Lower leg skin (tissue), 4 donors: ENCODE measurements around the gene TNFSF4. TPM values are rescaled to one million over a fixed set of nuclear protein-coding genes. Genes with fewer than 3 reads are reported as not detected.
A peak's percentile ranks its signal among the peaks of the same experiment; 100 is the strongest.

ENCODE experiments used
- DNase-seq, 2 donors: peaks; one replicate each; pipeline ENCODE4 v3.0.0-alpha.2; 2019; ENCODE audit warnings: low spot score in 2 of 2
- H3K4me3 ChIP-seq: fragments of 200-600 bp; sonication (generic); 2 replicates; pipeline ENCODE4 v1.5.1; 2017; ENCODE audit warnings: mild to moderate bottlenecking, low read depth; ENCODE audit not compliant: poor library complexity, severe bottlenecking
- CTCF ChIP-seq, 3 donors: fragments of 450-650 bp; IDR thresholded peaks; one replicate each; pipeline ENCODE4 v1.5.1; 2016; ENCODE audit warnings: antibody characterized with exemption in 3 of 3, mild to moderate bottlenecking in 3 of 3, moderate library complexity in 2 of 3
- POLR2A ChIP-seq, 2 donors: fragments of 450-650 bp; IDR thresholded peaks; one replicate each; pipeline ENCODE4 v1.6.1; 2016 to 2017; ENCODE audit warnings: antibody characterized with exemption in 2 of 2, mild to moderate bottlenecking in 1 of 2, moderate library complexity in 1 of 2
- WGBS, 2 donors: methylation state at CpG; one replicate each; pipeline ENCODE4 v1.1.5; 2018; 5-methylcytosine and 5-hydroxymethylcytosine counted together
- intact Hi-C: fragments of 100-400 bp; cut with DNase I; formaldehyde crosslinking; loops from one replicate; pipeline ENCODE4 v1.15.0; 2023; ENCODE audit warnings: low total_unique reads
- total RNA-seq, 4 donors: library from RNA; depleted of rRNA; stranded (reverse); fragments of >200 nt; gene quantifications; one replicate each; pipeline ENCODE4 v1.1.0, GENCODE V29; 2016

Gene TNFSF4
- total RNA-seq, 4 donors from 2014 or later, result 0.08 to 0.89 (median 0.32) TPM

- H3K4me3 ChIP-seq, result no peak overlapping the region
- DNase-seq, result peak in 1 of 2 donors; percentile 31
- TF ChIP-seq POLR2A (IDR thresholded peaks at IDR 0.05) (no peak), CTCF (IDR thresholded peaks at IDR 0.05) (no peak)
- WGBS, 2 donors, result 46 to 52% methylated on average over 2 of the region's 2 CpGs
- intact Hi-C loops, result no loop called here
These were observed 57.2 kb downstream of the TNFSF4 start for GRCh38 chr1:173149887-173150286.

- WGBS, 2 donors, result 91 to 92% methylated on average over 2 of the region's 2 CpGs
- no peak overlapping the region for H3K4me3 ChIP-seq
- no peak for DNase-seq
- intact Hi-C loops, result no loop called here
- no peak for TF ChIP-seq CTCF (IDR thresholded peaks at IDR 0.05)
- no peak for TF ChIP-seq POLR2A (IDR thresholded peaks at IDR 0.05)
These were observed 58.2 kb downstream of the TNFSF4 start for GRCh38 chr1:173148971-173149370.

- no peak overlapping the region for H3K4me3 ChIP-seq
- no peak for DNase-seq
- intact Hi-C loops, result no loop called here
- no peak for TF ChIP-seq POLR2A (IDR thresholded peaks at IDR 0.05)
- TF ChIP-seq CTCF (IDR thresholded peaks at IDR 0.05), result no peak
- 80% methylated on average over 2 of the region's 2 CpGs for WGBS, 2 donors
These were observed 58.6 kb downstream of the TNFSF4 start for GRCh38 chr1:173148545-173148944.

- intact Hi-C loops, result no loop called here
- 57 to 78% methylated on average over 2 of the region's 2 CpGs for WGBS, 2 donors
- TF ChIP-seq POLR2A (IDR thresholded peaks at IDR 0.05) (no peak), CTCF (IDR thresholded peaks at IDR 0.05) (no peak)
These were observed 66.4 kb downstream of the TNFSF4 start for GRCh38 chr1:173140733-173141132.

GRCh38 chr1:173139706-173140105 lies 67.4 kb downstream of the TNFSF4 start:
- intact Hi-C loops, result no loop called here
- no peak overlapping the region for H3K4me3 ChIP-seq
- TF ChIP-seq POLR2A (IDR thresholded peaks at IDR 0.05) (no peak), CTCF (IDR thresholded peaks at IDR 0.05) (no peak)
- no peak for DNase-seq
- WGBS, 2 donors, result 89 to 97% methylated on average over 3 of the region's 3 CpGs

More at GRCh38 chr1:173140733-173141132, 66.4 kb downstream of the TNFSF4 start:
- no peak overlapping the region for H3K4me3 ChIP-seq
- no peak for DNase-seq

GRCh38 chr1:173137107-173137706 lies 69.9 kb downstream of the TNFSF4 start:
- H3K4me3 ChIP-seq, result no peak overlapping the region
- WGBS, 2 donors, result 71 to 72% methylated on average over 2 of the region's 2 CpGs
- intact Hi-C loops, result no loop called here
- DNase-seq, result no peak
- TF ChIP-seq POLR2A (IDR thresholded peaks at IDR 0.05) (no peak), CTCF (IDR thresholded peaks at IDR 0.05) (no peak)
